GM19023 (cell line): Measurements from ENCODE around the gene PI4KA.
"Not testable (repeated sequence)": the region's sequence is repeated elsewhere in the genome, so short reads cannot be mapped to it uniquely, and the experiment has no call there.

Experiments used
- ATAC-seq: cut with Tn5 transposase; IDR thresholded peaks from one replicate; pipeline ENCODE4 v1.9.1; 2021; ENCODE audit warnings: mild to moderate bottlenecking, moderate library complexity; ENCODE audit not compliant: unreplicated experiment

Gene PI4KA

DNA sequence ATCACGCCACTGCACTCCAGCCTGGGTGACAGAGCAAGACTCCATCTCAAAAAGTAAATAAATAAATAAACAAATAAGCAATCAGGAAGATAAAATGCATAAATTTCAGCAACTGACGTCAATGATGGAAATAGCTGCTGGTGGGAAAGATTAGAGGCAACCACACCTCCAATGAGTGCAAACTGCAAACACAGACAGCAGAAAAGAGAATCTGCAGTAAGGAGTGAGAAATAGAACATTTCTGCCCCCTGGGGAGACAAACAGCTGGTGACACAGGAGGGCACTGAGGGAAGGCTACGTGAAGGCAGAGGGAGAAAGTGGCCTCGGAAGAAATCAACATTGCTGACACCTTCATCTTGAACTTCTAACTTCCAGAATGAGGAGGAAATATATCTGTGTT, 6.5 kb downstream of the PI4KA start:
- no peak for ATAC-seq

DNA sequence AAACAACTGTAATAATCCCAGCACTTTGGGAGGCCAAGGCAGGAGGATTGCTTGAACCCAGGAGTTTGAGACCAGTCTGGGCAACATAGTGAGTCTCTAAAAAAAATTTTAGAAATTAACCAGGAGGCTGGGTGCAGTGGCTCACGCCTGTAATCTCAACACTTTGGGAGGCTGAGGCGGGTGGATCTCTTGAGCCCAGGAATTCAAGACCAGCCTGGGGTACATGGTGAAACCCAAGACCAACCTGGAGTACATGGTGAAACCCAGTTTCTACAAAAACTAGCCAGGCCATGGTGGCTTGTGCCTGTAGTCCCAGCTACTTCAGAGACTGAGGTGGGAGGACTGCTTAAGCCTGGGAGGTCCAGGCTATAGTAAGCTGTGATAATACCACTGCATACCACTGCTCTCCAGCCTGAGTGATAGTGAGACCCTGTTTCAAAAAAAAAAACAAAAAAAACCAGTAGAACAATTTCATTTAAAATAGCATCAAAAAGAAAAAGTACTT, 11.2 kb downstream of the PI4KA start:
- ATAC-seq, result no peak

GRCh38 chr22:20844055-20845037, 14.3 kb downstream of the PI4KA start:
- no peak for ATAC-seq

- ATAC-seq, result no peak
Observed at GRCh38 chr22:20843501-20843900, 15.1 kb downstream of the PI4KA start.

DNA sequence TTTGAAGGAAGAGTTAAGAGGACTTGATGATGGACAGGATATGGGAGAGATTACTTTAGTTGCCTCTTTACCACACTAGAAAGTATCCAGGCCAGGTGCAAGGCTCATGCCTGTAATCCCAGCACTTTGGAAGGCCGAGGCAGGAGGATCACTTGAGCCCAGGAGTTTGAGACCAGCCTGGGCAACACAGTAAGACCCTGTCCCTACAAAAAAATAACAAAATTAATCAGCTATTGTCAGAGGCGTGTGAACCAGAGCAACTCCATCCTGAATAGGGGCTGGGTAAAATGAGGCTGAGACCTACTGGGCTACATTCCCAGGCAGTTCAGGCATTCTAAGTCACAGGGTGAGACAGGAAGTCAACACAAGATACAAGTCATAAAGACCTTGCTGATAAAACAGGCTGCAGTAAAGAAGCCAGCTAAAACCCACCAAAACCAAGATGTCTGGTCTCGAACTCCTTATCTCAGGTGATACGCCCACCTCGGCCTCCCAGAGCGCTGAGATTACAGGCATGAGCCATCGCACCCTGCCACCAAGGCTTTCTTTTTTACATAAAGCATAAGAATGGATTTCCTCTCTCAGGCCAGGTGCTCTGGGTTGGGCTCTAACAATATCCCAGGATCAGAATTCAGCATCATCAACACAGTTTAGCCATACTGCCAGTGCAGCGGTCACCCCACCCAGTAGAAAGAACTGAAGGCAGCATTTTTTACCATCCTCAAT, 17.8 kb downstream of the PI4KA start:
- no peak for ATAC-seq

GRCh38 chr22:20839837-20840645, 18.6 kb downstream of the PI4KA start:
- no peak for ATAC-seq

DNA sequence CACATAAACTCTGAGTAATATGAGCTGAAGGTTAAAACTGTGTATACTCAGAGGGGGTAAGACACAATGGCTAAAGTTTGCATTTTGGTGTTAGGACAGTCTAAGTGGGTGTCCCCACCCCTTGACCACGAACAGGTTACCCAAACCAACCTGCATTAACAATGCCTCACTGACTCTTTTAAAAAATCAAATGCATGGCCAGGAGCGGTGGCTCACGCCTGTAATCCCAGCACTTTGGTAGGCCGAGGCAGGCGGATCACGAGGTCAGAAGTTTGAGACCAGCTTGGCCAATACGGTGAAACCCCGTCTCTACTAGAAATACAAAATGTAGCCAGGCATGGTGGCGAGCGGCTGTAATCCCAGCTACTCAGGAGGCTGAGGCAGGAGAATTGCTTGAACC, 19.3 kb downstream of the PI4KA start:
- ATAC-seq, result not testable (repeated sequence)

DNA sequence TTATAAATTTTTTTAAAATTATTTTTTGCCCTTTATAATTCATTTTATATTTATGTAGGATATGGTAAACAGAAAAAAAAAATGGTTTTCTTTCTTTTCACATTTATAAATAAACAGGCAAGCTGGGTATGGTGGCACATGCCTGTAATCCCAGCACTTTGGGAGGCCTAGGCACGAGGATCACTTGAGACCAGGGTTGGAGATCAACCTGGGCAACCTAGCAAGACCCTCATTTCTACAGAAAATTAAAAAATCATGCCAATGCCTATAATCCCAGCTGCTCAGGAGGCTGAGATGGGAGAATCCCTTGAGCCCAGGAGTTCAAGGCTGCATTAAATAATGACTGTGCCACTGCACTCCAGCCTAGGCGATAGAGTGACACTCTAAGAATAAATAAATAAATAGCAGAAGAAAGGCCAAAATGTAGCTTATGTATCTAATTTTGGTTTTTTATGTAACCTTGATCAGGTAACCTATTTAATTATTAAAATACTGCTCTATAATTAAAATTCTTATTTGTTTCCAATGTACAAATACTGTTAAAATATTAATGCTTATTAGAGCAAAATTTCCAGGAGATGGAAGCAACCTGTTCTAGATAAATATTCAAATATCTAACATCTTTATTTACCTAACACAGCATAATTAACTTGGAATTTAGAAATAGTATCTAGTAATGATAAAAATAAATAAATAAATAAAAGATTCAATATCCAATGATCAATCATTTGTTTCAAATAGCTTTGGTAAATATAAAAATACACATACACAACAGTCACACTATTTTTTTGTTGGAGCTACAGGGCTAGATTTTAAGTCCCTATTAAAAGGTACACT, 21.4 kb downstream of the PI4KA start:
- no peak for ATAC-seq

- ATAC-seq, result no peak
Observed at GRCh38 chr22:20834725-20835124, 23.9 kb downstream of the PI4KA start.

DNA sequence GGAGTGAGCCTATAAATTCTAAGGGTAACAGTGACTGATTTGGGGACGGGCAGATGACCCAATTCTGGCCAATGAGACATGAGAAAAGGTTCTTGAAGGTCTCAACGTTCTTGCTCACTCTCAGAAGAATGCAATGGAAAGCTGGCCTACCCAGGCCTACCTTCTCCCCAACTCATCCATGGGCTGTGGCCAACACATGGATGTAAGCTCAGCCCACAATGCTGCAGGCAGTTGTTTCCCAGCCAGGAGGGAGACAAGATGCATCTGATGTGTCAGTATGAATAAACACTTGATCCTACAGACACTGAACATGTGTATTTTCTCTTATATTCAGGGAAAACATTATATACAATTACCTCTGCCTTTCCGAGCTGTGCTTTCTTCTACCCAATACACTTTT, 24.4 kb downstream of the PI4KA start:
- ATAC-seq, result no peak

GRCh38 chr22:20833225-20833665, 25.4 kb downstream of the PI4KA start:
- ATAC-seq, result no peak

- ATAC-seq, result no peak
Observed at GRCh38 chr22:20829491-20830134, 29.0 kb downstream of the PI4KA start.

DNA sequence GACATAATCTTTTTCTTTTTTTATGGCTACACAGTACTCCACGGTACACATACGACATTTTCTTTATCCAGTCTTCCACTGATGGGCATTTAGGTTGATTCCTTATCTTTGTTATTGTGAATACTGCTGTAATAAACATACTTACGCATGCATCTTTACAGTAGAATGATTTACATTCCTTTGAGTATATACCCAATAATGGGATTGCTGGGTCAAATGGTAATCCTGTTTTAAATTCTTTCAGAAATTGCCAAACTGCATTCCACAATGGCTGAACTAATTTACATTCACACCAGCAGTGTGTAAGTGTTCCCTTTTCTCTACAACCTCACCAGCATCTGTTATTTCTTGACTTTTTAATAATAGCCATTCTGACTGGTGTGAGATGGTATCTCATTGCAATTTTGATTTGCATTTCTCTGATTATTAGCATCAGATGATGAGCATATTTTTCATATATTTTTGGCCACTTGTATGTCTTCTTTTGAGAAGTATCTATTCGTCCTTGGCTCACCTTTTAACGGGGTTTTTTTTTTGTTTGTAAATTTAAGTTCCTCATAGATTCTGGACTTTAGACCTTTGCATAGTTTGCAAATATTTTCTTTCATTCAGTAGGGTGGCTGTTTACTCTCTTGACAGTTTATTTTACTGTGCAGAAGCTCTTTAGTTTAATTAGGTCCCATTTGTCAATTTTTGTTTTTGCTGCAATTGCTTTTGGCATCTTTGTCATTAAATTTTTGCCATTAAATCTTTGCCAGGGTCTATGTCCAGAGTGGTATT, 32.0 kb downstream of the PI4KA start:
- not testable (repeated sequence) for ATAC-seq

DNA sequence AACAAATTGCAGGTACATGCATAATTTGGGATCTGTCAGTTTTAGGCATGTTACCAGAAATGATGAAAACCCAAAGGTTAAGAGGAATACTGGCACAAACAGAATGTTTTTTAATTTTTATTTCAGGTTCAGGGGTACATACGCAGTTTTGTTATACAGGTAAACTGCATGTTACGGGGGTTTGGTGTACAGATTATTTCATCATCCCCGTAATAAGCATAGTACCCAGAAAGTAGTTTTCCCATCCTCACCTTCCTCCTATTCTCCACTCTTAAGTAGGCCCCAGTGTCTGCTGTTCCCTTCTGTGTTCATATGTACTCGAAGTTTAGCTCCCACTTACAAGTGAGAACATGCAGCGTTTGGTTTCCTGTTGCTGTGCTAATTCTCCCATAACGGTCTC, 33.0 kb downstream of the PI4KA start:
- no peak for ATAC-seq

- not testable (repeated sequence) for ATAC-seq
Observed at GRCh38 chr22:20825216-20825615, 33.4 kb downstream of the PI4KA start.

DNA sequence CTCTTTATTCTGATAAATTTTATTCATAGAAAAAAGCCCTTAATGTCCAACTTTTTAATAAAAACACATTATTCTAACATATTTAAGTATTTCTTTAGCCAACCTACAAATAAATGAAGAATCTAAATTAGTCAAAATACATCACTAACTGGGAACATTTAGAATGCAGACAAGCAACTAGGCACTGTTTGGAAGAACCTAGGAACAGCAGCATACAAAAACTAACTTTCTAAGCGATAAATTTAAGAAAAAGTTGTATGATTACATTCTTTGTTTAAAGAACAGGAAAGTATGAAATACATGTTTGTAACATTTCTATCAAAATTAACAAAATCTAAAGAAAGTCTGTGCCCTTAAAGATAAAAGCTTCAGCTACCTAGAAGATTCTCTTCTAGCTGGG, 35.3 kb downstream of the PI4KA start:
- ATAC-seq, result no peak

- ATAC-seq, result no peak
Observed at GRCh38 chr22:20822240-20822639, 36.4 kb downstream of the PI4KA start.

DNA sequence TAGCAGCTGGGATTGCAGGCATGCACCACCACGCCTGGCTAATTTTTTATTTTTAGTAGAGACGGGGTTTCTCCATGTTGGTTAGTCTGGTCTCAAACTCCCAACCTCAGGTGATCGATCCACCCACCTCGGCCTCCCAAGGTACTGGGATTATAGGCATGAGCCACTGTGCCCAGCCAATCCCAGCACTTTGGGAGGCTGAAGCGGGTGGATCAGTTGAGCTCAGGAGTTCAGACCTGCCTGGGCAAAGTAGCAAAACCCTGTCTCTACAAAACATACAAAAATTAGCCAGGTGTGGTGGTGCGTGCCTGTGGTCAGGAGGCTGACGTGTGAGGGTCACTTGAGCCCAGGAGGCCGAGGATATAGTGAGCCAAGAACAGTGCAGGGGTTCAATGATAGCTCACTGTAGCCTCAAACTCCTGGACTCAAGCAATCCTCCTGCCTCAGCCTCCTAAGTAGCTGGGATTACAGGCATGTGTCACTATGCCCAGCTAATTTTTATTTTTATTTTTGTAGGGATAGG, 36.8 kb downstream of the PI4KA start:
- ATAC-seq, result not testable (repeated sequence)
